ENCODE measurements around the gene CPE.

The CPE gene

GRCh38 chr4:165367040-165367439, 11.8 kb upstream of the CPE start:
- DNase-seq, result no peak

GRCh38 chr4:165368114-165368513, 10.7 kb upstream of the CPE start:
- no peak for DNase-seq

- no peak for DNase-seq
Measured at GRCh38 chr4:165368567-165368966, 10.2 kb upstream of the CPE start.

GRCh38 chr4:165369522-165369921, 9.3 kb upstream of the CPE start:
- no peak for DNase-seq

GRCh38 chr4:165370530-165370929, 8.3 kb upstream of the CPE start:
- DNase-seq, result no peak

GRCh38 chr4:165375465-165375864, 3.3 kb upstream of the CPE start:
- DNase-seq, result no peak

- no peak for DNase-seq
Measured at GRCh38 chr4:165378398-165378744, 437 bp upstream of the CPE start.

GRCh38 chr4:165379678-165380064, 863 bp downstream of the CPE start:
- no peak for DNase-seq

- DNase-seq, result no peak
Measured at GRCh38 chr4:165380805-165381204, 2.0 kb downstream of the CPE start.

- no peak for DNase-seq
Measured at GRCh38 chr4:165381821-165382373, 3.1 kb downstream of the CPE start.

- no peak for DNase-seq
Measured at GRCh38 chr4:165382640-165383039, 3.8 kb downstream of the CPE start.

GRCh38 chr4:165383591-165384073, 4.8 kb downstream of the CPE start:
- DNase-seq, result no peak

- no peak for DNase-seq
Measured at GRCh38 chr4:165384186-165384585, 5.4 kb downstream of the CPE start.

- no peak for DNase-seq
Measured at GRCh38 chr4:165384598-165384997, 5.8 kb downstream of the CPE start.

- DNase-seq, result no peak
Measured at GRCh38 chr4:165385126-165385525, 6.3 kb downstream of the CPE start.

GRCh38 chr4:165386328-165386727, 7.5 kb downstream of the CPE start:
- DNase-seq, result no peak

GRCh38 chr4:165388756-165389155, 9.9 kb downstream of the CPE start:
- DNase-seq, result no peak

- no peak for DNase-seq
Measured at GRCh38 chr4:165393051-165393450, 14.2 kb downstream of the CPE start.

- no peak for DNase-seq
Measured at GRCh38 chr4:165393704-165394103, 14.9 kb downstream of the CPE start.

GRCh38 chr4:165394275-165394674, 15.5 kb downstream of the CPE start:
- no peak for DNase-seq

- DNase-seq, result no peak
Measured at GRCh38 chr4:165398570-165398969, 19.8 kb downstream of the CPE start.

GRCh38 chr4:165402375-165402774, 23.6 kb downstream of the CPE start:
- no peak for DNase-seq

- no peak for DNase-seq
Measured at GRCh38 chr4:165403048-165403447, 24.2 kb downstream of the CPE start.

GRCh38 chr4:165403637-165404036, 24.8 kb downstream of the CPE start:
- DNase-seq, result no peak

- DNase-seq, result no peak
Measured at GRCh38 chr4:165404080-165404479, 25.3 kb downstream of the CPE start.

- DNase-seq, result no peak
Measured at GRCh38 chr4:165404696-165405095, 25.9 kb downstream of the CPE start.

Measured in activated CD4-positive, alpha-beta T cell treated with anti-CD3 and anti-CD28 coated beads, Interleukin-2, amount 50 U/mL, for 16 hours (primary cell).